Measurements from ENCODE around the gene REXO5. TPM values are rescaled to one million over a fixed set of nuclear protein-coding genes. Genes with fewer than 3 reads are reported as not detected.

The REXO5 gene, protein sequence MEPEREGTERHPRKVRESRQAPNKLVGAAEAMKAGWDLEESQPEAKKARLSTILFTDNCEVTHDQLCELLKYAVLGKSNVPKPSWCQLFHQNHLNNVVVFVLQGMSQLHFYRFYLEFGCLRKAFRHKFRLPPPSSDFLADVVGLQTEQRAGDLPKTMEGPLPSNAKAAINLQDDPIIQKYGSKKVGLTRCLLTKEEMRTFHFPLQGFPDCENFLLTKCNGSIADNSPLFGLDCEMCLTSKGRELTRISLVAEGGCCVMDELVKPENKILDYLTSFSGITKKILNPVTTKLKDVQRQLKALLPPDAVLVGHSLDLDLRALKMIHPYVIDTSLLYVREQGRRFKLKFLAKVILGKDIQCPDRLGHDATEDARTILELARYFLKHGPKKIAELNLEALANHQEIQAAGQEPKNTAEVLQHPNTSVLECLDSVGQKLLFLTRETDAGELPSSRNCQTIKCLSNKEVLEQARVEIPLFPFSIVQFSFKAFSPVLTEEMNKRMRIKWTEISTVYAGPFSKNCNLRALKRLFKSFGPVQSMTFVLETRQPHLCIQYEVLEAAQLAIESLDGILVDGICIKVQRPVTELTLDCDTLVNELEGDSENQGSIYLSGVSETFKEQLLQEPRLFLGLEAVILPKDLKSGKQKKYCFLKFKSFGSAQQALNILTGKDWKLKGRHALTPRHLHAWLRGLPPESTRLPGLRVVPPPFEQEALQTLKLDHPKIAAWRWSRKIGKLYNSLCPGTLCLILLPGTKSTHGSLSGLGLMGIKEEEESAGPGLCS
- total RNA-seq = 1 to 10 TPM; 2.0 to 4.9 (median 2.7) TPM

DNA sequence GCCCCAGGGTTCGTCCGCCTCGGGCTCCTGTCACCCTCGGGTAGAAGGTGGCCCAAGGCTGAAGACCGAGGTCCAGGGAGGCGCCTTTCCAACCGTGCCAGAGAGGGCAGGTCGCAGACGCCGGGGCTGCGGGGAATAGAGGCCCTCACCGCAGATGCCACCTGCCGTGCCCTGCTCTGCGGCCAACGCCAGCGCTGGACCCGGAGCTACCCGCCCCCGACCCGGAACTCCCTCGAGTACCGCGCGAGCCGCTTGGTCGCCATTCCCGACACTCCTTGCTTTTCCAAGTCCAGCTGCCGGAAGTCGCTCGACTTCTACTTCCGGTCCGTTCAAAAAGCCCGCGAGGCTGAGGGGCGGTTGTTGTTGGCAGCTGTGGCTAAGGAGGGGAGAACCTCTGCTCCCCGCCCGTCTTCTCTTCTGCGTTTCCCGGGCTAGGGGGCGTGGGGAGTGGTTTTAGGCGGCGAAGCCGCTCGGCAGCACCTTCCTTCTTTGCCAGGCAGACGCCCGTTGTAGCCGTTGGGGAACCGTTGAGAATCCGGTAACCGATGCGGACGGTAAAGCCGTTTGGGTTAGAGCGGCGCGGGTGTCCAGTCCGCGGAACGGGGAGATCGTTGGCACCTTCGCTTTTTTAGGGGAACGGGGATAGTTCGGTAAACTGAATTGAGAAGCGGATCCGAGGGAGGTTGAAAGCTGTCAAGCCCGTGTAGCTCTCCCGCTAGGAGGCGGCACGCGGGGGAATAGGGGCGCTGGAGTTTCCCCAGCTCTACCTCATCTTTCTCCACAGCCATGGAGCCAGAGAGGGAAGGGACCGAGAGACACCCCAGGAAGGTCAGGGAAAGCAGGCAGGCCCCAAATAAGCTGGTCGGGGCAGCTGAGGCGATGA is at the start of gene REXO5, which contains the start of gene ERI2:
REXO5 (plus strand) TSS at position 360 of the 883 bp plus-strand sequence; CDS start at position 787, 427 bp downstream.
ERI2 (minus strand) TSS at position 305 of the 883 bp plus-strand sequence; CDS start at position 263, 42 bp downstream.
- under 1% methylated on average over 56 of the region's 74 CpGs for WGBS
- intact Hi-C loops (cut with DNase I) = no loop called here
- Histone ChIP-seq H3K4me3 (peak within 1 kb of the TSS; percentile 71 to 84 (median 74)), H3K9me3 (no peaks in the 10 kb centered on the region), H3K4me1 (peaks cover 5 to 24% (median 20%) of the 10 kb centered on the region in 4 donors), H3K36me3 (peaks cover 0 to 12% (median 0%) of the 10 kb centered on the region in 4 donors), H3K27ac (replicated peaks in 1 of 4) (peak within 1 kb of the TSS; percentile 90 to 92 (median 90)), H3K27me3 (no peaks in the 10 kb centered on the region)
- DNase-seq (ENCODE audit: extremely low spot score) = peak; percentile 97
- TF ChIP-seq EP300 (IDR thresholded peaks at IDR 0.05) (no peak), POLR2AphosphoS5 (IDR thresholded peaks at IDR 0.05) (peak; percentile 77 to 88), POLR2A (IDR thresholded peaks at IDR 0.05; ENCODE audit: low read depth) (no peak)
- TF ChIP-seq, protein P1, sequence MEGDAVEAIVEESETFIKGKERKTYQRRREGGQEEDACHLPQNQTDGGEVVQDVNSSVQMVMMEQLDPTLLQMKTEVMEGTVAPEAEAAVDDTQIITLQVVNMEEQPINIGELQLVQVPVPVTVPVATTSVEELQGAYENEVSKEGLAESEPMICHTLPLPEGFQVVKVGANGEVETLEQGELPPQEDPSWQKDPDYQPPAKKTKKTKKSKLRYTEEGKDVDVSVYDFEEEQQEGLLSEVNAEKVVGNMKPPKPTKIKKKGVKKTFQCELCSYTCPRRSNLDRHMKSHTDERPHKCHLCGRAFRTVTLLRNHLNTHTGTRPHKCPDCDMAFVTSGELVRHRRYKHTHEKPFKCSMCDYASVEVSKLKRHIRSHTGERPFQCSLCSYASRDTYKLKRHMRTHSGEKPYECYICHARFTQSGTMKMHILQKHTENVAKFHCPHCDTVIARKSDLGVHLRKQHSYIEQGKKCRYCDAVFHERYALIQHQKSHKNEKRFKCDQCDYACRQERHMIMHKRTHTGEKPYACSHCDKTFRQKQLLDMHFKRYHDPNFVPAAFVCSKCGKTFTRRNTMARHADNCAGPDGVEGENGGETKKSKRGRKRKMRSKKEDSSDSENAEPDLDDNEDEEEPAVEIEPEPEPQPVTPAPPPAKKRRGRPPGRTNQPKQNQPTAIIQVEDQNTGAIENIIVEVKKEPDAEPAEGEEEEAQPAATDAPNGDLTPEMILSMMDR (IDR thresholded peaks at IDR 0.05) = peak; percentile 33 to 38 (median 35)

DNA sequence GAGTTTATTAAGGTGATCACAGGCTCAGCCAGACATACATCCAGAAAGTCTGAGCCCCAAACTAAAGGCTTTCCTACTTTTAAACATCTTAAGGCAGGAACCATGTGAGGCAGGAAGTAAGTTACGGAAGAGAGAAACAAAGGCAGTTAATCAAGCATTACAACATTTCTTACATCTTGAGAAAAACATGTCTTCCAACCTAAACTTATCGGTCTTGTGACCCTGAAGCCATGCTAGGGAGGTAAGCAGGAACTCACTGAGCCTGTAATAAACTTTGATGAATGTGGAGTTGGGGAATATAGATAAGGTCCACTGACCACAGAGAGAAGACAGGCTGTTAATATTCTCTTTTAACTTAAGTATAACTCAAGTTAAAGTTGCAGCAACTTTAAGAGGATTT is 46.0 kb upstream of the REXO5 start:
- no peak overlapping the region for H3K27ac ChIP-seq (replicated peaks in 1 of 4)
- peaks cover 0 to 9% (median 5%) of the 10 kb centered on the region in 4 donors for H3K4me1 ChIP-seq
- intact Hi-C loops (cut with DNase I) = no loop called here
- WGBS = 81% methylated on average over 2 of the region's 2 CpGs
- no peaks in the 10 kb centered on the region for H3K9me3 ChIP-seq
- DNase-seq (ENCODE audit: extremely low spot score) = peak; percentile 3
- no peaks in the 10 kb centered on the region for H3K27me3 ChIP-seq
- no peaks in the 10 kb centered on the region for H3K36me3 ChIP-seq
- H3K4me3 ChIP-seq = no peak overlapping the region
- no peak for TF ChIP-seq POLR2AphosphoS5 (IDR thresholded peaks at IDR 0.05)
- TF ChIP-seq, protein P1 (IDR thresholded peaks at IDR 0.05) = no peak
- no peak for TF ChIP-seq POLR2A (IDR thresholded peaks at IDR 0.05; ENCODE audit: low read depth)
- TF ChIP-seq EP300 (IDR thresholded peaks at IDR 0.05) = no peak

GRCh38 chr16:20761175-20761574 is 45.2 kb upstream of the REXO5 start:
- Histone ChIP-seq H3K27ac (replicated peaks in 1 of 4) (no peak overlapping the region), H3K4me1 (peaks cover 0 to 9% (median 5%) of the 10 kb centered on the region in 4 donors), H3K27me3 (no peaks in the 10 kb centered on the region), H3K4me3 (no peak overlapping the region), H3K36me3 (no peaks in the 10 kb centered on the region), H3K9me3 (no peaks in the 10 kb centered on the region)
- intact Hi-C loops (cut with DNase I) = no loop called here
- no peak for DNase-seq (ENCODE audit: extremely low spot score)
- TF ChIP-seq EP300 (IDR thresholded peaks at IDR 0.05) (no peak), POLR2AphosphoS5 (IDR thresholded peaks at IDR 0.05) (no peak), POLR2A (IDR thresholded peaks at IDR 0.05; ENCODE audit: low read depth) (no peak)
- TF ChIP-seq, protein P1 (IDR thresholded peaks at IDR 0.05) = no peak
- WGBS = 93% methylated on average over 1 of the region's 1 CpG

DNA sequence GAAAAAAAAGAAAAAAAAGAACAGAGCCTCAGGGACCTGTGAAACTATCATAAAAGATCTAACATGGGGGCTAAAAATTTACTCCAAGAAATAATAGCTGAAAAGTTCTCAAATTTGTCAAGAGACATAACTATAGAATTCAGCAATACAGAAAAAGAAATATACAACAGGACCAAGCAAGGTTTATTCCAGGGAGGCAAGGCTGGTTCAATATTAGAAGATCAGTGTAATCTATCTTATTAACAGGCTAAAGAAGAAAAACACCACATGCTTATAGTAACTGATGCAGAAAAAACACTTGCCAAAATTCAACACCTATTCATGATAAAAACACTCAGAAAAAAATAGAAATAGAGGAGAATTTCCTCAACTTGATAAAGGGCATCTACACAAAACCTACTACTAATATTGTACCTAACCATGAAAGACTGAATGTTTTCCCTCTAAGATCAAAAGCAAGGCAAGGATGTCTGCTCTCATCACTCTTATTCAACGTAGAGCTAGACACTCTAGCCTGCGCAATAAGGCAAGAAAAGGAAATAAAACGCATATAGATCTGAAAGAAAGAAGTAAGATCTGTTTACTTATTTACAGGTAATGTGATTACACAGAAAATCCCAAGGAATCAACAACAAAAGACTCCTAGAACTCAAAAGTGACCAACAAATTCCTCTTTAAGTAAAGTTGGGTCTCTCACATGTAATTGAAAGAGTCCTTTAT is 43.8 kb upstream of the REXO5 start:
- intact Hi-C loops (cut with DNase I) = no loop called here
- TF ChIP-seq EP300 (IDR thresholded peaks at IDR 0.05) (no peak), POLR2A (IDR thresholded peaks at IDR 0.05; ENCODE audit: low read depth) (no peak), POLR2AphosphoS5 (IDR thresholded peaks at IDR 0.05) (no peak)
- TF ChIP-seq, protein P1 (IDR thresholded peaks at IDR 0.05) = no peak
- H3K4me3 ChIP-seq = no peak overlapping the region
- 95% methylated on average over 3 of the region's 3 CpGs for WGBS
- no peaks in the 10 kb centered on the region for H3K27me3 ChIP-seq
- peak overlapping the region in 1 of 4 donors; percentile 68 for H3K27ac ChIP-seq (replicated peaks in 1 of 4)
- H3K36me3 ChIP-seq = no peaks in the 10 kb centered on the region
- H3K4me1 ChIP-seq = peaks cover 0 to 9% (median 5%) of the 10 kb centered on the region in 4 donors
- no peaks in the 10 kb centered on the region for H3K9me3 ChIP-seq
- DNase-seq (ENCODE audit: extremely low spot score) = no peak
